Measurements from ENCODE around the gene SLC38A3.

SLC38A3 gene

DNA sequence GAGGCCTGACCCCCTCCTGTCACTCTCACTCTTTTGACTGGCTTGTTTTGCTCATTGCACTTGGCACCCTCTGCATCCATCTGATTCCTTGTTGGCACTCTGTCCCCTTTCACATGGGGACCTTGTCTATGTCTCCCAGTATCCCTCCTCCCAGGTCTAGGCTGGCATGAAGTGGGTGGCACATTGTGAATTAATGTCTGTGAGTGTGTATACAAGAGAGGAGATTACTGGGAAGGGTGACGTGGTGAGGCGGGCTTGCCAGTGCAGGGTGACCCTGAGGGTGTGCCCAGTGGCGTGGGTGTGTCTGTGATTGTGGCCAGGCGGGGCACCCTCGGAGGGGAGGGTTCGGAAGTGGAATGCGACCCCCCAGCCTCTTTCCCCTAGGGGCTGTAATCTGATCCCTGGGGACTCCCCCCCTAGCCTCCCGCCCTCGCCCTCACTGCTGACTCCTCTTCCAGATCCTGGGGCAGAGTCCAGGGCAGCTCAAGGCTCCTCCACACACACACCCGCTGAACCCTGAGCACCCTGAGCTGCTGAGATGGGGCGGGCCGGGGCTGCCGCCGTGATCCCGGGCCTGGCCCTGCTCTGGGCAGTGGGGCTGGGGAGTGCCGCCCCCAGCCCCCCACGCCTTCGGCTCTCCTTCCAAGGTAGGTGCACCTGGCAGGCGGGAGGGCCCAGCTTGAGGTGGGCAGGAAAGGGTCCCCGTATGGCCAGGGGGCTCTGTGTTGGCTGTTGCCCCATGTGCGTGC is 63.8 kb downstream of the SLC38A3 start, which contains the start of gene SEMA3B:
SEMA3B (plus strand) TSS at position 445 of the 749 bp plus-strand sequence; CDS start at position 539, 94 bp downstream.
- intact Hi-C loops (cut with DNase I) = no loop called here
- peak in 34 of 42 donors; percentile 42 to 84 (median 66) for DNase-seq

DNA sequence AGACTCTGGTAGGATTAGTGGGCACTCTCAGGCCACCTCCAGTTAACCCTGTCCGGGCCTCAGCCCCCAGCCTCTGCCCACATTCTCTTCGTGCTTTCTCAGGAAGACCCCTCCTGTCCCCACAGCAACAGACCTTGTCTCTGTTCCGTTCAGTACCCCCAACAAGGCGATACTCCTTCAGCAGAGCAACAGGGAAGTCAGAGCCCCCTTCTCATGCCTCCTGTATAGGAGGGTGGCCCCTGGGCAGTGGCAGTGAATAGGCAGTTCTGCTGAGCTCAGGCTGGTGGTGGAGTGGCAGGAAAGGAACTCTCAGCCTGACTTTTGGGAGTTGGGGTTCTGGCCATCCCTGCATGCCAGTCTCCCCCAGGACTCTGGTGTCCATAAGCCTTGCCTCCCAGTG is 64.4 kb downstream of the SLC38A3 start:
- intact Hi-C loops (cut with DNase I) = no loop called here
- no peak for DNase-seq

DNA sequence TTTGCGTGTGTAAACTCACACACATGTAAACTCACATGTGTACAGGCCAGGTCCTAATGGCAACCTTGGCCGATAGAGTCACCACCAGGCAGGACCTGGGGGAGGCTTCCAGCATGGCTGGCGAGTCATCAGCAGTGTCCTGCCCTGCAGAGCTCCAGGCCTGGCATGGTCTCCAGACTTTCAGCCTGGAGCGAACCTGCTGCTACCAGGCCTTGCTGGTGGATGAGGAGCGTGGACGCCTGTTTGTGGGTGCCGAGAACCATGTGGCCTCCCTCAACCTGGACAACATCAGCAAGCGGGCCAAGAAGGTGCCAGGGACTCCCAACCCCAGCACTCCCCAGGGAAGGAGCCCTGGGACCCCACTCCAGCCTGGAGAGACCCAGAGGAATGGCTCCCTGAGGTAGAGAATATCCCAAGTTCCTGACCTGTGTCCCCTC is 64.9 kb downstream of the SLC38A3 start:
- DNase-seq = peak in 1 of 42 donors; percentile 17
- intact Hi-C loops (cut with DNase I) = loop anchor here (10.0 kb wide), 2 partner anchors 55 to 155 kb away; partner anchors contain the start of genes HYAL2 and TUSC2

GRCh38 chr3:50270422-50271224 is 65.6 kb downstream of the SLC38A3 start:
- intact Hi-C loops (cut with DNase I) = loop anchor here (10.0 kb wide), 2 partner anchors 54 to 156 kb away; partner anchors contain the start of genes HYAL2 and TUSC2

More at GRCh38 chr3:50270422-50271224, 65.6 kb downstream of the SLC38A3 start:
- peak in 19 of 42 donors; percentile 38 to 81 (median 55) for DNase-seq
